GM19025 (cell line): ENCODE results near the gene CD34.

Experiments
- ATAC-seq: cut with Tn5 transposase; IDR thresholded peaks from one replicate; pipeline ENCODE4 v1.9.1; 2021; ENCODE audit warnings: mild to moderate bottlenecking, low read depth, moderate library complexity; ENCODE audit not compliant: unreplicated experiment

CD34 gene

DNA sequence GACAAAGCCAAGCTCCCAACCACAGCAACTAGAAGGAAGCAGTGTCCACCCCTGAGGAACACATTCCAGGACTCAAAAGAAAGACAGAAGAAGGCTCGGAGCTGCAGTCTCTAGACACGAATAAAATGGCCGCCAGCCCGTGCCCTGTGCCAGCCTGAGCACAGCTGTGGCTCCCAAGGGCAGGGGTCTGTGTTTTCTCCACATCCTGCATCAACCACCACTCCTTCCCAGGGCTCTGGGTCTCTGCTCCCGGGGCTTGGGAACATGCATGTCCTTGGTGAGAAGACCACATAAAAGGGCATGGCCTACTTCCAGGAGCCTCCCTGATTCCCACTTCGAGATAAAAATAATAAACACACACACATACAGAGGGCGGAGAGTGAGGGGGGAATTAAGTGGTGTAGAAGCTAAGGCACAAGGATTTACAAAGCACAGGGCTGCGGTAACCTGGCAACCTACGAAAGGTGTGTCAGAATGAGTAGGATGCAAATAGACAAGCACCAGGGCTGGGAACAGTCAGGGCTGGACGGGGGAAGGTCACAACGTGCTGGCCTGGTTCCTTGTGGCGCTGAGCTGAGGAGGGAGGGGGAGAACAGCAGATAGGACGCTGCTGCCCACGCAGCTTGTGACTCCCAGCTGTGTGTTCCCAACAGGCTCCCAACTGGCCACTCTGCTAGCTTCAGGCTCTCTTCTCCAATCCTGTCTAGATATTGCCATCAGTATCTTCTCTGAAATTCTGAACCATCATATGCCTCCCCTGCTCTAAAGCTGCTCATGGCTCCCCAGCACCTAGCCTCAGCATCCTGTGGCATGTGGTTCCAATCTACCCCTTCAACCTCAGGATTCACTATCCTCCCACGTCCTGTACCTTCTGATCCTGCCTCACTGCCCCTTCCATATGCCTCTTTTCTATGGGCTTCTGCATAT, 72.5 kb downstream of the CD34 start:
- ATAC-seq: no peak

DNA sequence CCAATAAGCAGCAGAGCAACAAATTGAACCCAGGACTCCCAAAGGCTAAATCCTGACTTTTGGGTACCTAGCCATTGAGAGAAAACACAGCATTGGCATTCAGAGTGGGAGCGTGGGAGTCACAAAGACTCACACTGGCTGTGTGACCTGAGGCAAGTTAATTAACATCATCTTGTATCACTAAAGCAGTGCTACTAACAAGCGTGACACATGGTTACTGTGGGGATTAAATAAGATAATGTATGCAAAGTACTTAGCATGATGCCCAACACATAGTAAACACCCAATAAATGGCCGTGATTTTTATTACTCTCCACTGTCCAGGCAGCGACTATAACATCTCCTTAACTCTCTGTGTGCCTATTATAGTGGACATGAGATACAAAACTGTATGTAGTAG, 73.3 kb downstream of the CD34 start:
- ATAC-seq: no peak

DNA sequence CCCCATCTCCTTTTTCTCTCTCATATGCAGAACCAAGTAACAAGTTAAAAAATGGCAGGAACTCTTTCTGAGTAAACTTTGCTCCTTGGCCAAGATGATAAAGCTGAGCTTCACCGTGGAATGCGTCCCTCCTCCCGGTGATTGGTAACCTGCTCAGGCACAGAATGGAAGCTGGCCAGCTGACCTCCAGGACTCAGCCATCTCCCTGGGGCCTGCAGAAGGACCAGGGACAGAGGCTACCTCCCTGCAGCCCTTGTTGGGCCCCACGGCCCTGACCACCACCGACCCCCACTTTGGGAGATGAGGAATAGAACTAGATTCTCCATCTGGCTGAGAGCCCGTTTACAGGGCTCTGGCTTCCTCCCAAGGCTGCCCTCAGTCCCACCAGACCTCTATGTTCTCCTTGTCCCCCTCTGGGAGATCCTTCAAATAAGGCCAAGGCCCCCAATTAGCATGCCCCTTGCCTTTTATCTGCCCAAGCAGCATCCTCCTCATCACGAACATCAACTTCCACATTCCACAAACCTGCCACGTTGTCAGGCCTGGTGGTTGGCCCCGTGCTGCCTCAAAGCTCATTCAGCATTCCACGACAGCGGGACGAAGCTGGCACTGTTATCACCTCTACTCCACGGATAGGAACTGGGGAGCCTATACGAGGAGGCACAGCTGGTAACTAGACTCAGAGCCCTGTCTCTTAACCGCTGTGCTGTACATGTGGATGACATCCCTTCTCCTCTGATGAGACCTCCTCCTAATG, 74.2 kb downstream of the CD34 start:
- no peak for ATAC-seq

DNA sequence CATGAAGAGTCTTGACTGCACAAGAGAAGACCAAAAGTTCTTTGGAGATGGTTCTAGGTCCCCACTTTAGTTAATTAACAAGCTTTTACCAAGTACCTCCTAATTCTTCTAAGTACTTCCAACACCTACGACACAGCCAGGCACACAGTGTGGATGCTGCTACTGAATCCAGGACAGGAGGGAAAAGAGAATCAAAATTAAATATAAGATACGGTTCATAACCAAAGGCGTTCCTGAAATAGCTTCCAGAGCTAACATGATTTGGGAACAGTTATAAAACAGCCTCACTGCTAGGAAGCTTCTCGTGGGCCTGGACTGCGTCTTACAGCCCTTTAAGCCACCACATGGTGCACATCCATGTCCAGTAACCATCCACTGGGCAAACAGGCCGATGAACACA, 75.0 kb downstream of the CD34 start:
- ATAC-seq: no peak

DNA sequence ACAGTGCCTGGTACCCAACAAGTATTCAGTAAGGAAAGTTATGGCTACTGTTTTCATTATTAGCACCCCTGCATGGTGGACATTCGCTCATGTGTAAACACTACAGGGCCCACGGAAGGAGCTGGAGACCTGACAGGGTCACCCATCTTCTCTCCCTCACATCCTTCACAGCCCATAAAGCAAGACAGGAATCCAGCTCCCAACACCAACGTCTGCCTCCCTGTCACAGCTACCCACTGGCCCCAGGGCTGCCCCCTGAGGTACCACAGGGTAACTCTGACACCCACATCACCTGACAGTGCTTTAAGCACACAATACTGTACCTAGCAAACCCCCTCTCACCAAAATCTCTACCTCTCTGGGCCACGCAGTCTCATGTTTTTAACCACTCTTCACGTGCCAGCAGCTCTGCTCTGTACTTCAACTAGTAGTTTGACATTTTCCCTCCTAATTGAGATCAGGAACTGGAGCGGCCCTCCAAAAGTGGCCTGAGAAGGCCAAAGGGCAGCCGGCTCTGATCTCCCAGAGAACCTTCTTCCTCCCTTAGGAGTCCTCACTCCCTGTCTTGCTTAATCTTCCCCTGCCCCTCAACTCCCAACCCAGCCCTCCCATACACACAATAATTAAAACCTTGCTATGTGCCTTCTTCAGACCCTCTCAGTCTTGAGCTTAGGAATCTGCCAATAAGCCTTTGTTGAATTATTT, 76.8 kb downstream of the CD34 start:
- no peak for ATAC-seq

DNA sequence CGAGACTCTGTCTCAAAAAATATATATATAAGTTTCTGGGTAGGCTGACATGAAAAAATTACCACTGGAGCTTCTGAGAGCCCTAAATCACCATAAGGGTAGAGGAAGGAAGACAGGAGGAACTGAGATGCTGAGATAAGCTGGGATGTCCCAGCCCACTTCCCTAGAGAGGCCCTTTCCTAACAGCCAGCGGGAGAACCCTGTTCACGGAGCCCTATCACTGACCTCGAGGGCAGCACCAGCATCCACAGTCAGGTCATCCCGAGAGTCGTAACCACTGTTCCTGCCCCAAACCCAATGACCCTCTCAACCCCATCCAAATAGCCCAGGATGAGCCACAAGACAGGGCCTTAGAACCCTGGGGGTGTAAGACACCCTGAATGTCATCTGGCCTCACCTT, 77.5 kb downstream of the CD34 start:
- ATAC-seq: no peak

DNA sequence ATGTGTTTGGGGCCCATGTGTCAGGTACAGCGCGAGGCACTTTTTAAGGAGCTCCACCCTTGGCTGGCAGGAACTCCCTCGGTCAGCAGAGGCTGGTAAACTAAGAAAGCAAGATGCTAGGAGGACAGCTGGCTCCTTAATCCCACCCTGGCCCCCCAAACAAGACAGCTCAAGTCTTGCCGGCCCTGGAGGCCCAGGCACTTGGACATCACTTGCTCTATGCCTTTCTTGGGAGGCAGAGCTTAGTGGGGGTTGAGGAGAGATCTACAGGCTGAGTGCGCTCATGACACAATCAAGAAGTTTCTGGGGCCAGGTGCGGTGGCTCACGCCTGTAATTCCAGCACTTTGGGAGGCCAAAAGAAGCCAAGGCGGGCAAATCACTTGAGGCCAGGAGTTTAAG, 78.1 kb downstream of the CD34 start:
- ATAC-seq: no peak

DNA sequence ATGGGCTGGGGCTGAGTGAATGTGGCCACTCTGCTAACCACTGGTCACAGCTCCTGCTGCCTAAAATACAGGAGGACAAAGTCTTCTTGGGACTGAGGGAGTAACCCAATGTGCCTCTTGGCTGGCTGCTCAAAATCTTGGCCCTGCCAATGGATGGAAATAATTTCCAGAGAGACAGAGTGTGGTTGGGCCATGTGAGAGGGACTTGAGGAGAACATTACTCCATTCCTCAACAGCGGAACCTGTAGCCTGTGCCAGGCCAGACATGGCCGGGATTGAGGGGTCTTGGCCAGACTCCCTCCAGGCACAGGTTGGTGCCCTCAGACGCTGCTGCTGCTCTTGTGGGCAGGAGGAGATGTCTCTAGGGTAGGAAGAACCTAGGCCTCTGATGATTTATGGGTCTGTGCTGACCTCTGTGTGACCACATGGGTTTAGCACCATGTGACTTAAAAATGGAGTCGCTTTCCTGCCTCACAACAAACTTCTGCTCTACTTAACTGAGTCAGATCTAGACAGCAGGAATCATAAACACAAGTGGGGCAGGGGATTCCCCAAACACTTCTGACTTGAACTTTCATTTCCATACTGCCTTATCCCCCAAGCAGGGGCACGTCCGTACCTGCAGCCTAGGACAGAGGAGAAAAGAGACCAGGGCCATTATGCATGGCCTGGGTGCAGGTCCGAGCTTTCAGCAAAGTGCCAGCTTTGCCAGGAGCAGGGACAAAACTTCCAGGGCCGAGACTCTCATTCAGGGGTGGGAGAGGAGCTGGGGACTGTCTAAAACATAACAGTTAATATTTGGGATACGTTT, 79.2 kb downstream of the CD34 start:
- ATAC-seq: peak; percentile 92
